DMS53 (cell line): ENCODE data around the gene PYDC1.
"Not testable (repeated sequence)": the region's sequence is repeated elsewhere in the genome, so short reads cannot be mapped to it uniquely, and the experiment has no call there.

ENCODE experiments used
- DNase-seq: peaks from one replicate; lab custom pipeline; 2025; lab: John Stamatoyannopoulos, UW

The PYDC1 gene

DNA sequence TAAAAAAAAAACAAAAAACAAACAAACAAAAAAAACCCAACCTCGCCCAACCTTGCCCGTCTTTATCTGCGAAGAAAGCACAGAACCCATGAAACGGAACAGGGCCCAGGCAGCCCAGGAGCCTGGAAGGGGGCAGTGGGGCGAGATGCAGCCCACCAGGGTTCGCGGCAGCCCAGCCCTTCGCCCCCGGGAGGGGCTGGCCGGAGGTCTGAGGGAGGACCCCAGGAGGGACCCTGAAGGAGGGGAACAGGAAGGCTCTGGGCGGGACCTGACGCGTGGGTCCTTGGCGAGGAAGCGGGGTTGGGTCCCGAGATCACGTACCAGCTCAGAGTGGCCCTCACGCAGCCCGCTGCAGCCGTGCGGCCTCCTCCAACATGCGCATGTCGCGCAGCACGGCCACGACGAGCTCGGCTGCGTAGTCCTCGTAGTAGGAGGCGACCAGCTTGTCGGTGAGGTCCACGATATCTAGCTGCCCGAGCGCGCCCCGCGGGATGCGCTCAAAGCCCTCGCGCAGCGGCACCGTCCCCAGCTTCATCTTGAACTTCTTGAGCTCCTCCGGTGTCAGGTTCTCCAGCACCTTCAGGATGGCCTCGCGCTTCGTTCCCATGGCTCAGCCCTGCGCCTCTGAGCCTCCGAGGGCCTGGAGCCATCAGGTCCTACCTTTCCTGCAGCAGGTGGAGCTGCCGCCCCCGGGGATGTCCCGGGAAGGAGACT is at the start of gene PYDC1:
Gene PYDC1, minus strand, starts transcription at position 714 of the 714 bp plus-strand sequence. Its CDS starts 107 bp downstream, at position 607.
- DNase-seq = no peak

- peak; percentile 44 for DNase-seq
These were observed 48.7 kb upstream of the PYDC1 start for GRCh38 chr16:31265329-31266245.

DNA sequence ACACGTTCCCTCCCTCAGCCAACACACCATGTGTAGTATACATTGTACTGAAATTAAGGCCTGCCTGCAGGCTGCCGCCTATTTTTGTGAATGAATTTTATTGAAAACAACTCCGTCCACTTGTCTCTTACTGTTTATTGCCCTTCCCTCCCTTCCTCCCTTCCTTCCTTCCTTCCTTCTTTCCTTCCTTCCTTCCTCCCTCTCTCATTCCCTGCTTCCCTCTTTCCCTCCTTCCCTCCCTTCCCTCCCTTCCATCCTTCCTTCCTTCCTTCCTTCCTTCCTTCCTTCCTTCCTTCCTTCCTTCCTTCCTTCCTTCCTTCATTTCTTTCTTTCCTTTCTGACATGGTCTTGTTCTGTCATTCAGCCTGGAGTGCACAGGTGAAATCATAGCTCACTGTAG is 45.1 kb upstream of the PYDC1 start:
- no peak for DNase-seq

DNA sequence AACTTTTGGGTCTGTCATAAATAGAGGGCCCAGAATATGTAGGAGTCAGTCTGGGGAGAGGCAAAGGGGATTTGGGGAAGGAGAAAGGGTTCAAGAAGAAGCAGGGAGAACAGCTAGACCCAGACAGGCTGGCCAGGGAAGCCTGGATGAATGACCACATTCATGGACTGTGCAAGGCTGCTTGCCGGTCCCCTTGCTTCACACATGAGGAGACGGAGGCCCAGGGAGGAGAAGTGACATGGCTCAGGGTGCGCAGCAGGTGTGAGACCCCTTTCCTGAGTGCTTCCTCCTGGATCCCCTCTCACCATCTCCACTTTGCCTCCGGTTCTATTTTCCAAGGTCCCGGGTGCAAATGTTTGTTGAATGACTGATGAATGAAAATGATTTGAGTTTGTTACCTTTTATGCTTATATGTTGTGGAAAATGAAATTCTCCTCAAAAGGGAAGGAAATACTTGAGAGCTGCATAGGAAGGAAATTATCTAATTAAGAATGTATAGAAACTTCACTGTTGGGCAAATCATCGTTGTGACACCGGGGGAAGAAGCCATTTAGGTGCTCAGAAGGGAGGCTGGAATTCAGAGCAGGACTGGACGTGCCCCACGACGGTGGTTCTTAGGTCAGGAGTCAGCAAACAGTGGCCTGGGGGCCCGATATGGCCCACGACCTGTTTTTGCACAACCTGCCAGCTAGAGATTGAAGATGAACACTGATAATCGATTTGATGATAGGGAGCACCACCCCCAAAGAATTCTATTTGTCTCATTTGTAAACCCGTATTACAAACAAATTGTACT is 43.4 kb upstream of the PYDC1 start:
- no peak for DNase-seq

DNA sequence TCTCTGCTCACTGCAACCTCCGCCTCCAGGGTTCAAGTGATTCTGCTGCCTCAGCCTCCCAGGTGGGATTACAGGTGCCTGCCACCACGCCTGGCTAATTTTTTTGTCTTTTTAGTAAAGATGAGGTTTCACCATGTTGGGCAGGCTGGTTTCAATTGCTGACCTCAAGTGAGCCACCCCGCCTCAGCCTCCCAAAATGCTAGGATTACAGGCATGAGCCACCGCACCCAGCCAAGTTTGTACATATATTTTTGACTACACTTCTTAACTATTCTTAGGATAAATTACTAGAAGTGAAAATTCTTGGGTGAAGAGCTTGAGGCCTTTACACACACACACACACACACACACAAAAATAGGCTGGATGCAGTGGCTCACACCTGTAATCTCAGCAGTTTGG is 41.4 kb upstream of the PYDC1 start:
- no peak for DNase-seq

DNA sequence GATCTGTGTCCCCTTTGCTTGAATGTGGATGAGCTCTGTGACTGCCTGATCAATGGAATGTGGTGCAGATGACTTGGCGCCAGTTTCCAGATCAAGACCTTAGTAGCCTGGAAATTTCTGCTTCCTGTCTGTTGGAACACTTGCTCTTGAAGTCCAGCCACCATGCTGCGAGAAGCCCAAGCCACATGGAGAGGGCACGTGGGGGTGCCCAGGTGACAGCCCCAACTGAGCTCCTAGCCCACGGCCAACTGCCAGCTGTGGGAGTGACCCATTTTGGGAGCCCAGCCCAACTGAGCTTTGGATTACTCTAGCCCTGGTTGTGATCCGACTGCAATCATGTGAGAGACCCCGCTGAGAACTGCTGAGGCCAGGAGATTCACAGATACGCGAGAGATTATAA is 39.5 kb upstream of the PYDC1 start:
- DNase-seq = no peak

GRCh38 chr16:31253642-31254045 is 36.7 kb upstream of the PYDC1 start:
- no peak for DNase-seq

GRCh38 chr16:31251435-31251834 is 34.5 kb upstream of the PYDC1 start:
- no peak for DNase-seq

DNA sequence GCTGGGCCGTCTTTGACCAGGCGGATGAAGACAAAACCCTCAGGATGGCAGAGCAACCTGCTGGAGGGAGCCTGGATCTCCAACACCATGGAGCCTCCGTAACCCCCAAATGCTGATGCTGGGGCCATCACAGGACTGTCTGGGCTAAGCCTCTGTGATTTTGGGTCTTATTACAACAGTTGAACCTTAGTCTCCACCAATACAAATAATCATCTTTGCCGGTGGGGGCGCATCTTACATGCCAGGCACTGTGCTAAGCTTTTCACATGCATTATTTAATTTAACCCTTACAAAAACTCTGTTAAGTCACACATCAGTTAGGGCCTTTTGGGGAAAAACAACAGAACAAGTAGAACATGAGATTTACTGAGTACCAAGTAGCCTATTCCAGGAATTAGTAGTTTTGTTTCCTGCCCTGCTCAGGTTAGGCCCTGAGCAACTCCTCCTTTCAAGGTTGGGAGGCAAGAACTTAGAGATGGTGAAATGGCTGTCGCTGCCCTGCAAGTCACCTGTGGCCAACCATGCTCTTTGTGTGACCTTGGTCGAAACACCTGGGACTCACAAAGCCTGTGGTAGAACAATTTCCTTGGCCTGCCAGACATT is 33.9 kb upstream of the PYDC1 start:
- DNase-seq = no peak

- no peak for DNase-seq
These were observed 31.4 kb upstream of the PYDC1 start for GRCh38 chr16:31248344-31248743.

DNA sequence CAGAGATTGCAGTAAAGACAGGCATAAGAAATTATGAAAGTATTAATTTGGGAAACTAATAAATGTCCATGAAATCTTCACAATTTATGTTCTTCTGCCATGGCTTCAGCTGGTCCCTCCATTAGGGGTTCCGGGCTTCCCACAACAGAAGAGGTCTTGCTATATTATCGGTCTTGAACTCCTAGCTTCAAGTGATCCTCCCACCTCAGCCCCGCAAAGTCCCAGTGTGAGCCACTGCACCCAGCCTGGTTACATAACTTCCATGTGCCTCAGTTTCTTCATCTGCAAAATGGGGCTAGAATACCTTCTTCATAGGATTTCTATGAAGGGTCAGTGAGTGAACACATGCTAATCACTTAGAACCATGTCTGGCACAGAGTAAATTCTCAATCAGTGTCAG is 29.4 kb upstream of the PYDC1 start:
- DNase-seq = no peak

DNA sequence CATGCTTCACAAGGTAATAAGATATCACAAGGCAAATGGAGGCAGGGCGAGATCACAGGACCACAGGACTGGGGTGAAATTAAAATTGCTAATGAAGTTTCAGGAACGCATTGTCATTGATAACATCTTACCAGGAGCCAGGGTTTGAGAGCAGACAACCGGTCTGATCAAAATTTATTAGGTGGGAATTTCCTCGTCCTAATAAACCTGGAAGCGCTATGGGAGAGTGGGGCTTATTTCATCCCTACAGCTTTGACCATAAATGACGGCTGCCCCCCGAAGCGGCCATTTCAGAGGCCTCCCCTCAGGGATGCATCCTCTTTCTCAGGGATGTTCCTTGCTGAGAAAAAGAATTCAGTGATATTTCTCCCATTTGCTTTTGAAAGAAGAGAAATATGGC is 28.7 kb upstream of the PYDC1 start:
- not testable (repeated sequence) for DNase-seq

GRCh38 chr16:31243734-31244670 is 27.1 kb upstream of the PYDC1 start:
- DNase-seq = no peak

- DNase-seq = no peak
These were observed 25.3 kb upstream of the PYDC1 start for GRCh38 chr16:31242206-31242605.

DNA sequence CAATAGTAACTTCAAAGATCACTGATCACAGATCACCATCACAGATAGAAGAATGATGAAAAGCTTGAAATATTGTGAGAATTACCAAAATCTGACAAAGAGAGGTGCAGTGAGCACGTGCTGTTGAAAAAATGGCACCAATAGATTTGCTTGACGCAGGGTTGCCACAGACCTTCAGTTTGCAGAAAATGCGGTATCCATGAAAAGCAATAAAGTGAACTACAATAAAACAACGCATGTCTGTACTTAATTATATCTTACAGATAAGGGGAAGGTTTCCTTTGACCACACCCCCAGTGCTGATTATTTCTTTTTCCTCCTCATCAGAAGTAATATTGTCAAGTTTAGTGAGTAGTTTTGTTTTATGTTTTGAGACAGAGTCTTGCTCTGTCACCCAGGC is 21.1 kb upstream of the PYDC1 start:
- DNase-seq = no peak

DNA sequence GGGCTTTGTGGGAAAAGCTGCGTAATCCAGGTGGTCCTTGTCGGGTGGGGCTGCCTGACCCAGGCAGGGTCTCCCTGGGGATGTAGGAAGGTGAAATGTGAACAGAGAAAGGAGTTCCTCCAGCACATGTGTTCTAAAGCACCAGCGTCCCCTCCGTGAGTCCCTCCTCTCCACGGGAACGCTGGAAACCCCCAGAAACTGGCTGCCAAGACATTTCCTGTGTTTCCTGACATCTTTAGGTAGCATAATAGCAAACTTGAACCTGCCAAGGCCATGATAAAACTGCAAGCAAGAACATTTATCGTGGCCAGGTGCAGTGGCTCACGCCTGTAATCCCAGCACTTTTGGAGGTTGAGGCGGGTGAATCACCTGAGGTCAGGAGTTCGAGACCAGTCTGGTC is 12.6 kb upstream of the PYDC1 start:
- no peak for DNase-seq

- DNase-seq = no peak
These were observed 11.3 kb upstream of the PYDC1 start for GRCh38 chr16:31228206-31228605.

DNA sequence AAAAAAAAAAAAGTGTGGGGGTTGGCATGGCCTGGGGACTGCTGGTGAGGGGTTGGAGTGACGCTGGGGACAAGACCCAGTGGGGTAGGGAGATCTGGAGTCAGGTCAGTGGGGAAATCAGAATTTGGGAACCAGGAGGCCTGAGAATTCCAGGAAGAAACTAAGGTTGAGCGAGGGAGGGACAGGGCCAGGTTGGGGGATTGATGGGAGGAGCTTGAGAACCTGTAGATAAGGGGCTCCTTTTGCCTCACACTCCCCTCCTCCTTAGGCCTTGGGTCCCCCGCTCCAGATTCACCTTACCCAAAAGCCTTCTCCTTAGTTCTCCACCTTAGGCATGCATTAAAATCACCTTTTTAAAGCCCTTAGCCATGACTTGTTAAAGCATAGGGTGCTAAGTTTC is 8.3 kb upstream of the PYDC1 start:
- DNase-seq = no peak

GRCh38 chr16:31224092-31224955 is 7.4 kb upstream of the PYDC1 start:
- DNase-seq = no peak

DNA sequence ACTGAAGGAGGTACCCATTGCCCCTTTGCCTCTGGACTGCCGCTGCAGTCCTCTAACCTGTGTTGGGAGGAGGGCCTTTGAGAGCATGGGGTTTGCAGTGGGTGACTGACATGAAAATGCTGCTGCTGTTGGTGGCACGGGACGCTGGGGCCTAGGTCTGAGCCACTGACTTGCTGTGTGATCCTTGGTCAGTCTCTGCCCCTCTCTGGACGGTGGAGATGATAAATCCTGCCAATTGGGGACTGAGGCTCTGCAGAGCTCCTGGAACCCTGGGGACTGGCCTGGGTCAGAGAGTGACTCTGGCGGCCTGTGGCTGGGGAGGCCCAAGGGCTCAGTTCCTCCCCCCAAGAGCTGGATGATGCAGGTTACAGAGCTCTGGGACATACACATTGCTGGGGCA is 6.1 kb upstream of the PYDC1 start:
- no peak for DNase-seq
